Fibroblast of lung (primary cell): Measurements from ENCODE around the gene WBP11. TPM values are rescaled to one million over a fixed set of nuclear protein-coding genes. Genes with fewer than 3 reads are reported as not detected.

Source experiments
- DNase-seq, 2 donors: peaks; one replicate each; pipeline versions ENCODE4 v3.0.0 to v3.0.0-alpha.2; 2010; ENCODE audit warnings: low read depth in 2 of 2
- H2AFZ ChIP-seq: 2 replicates; pipeline ENCODE4 v1.5.1; 2012; ENCODE audit warnings: low read length, control low read depth, inconsistent platforms
- H3K27ac ChIP-seq: 2 replicates; pipeline ENCODE4 v1.5.1; 2011; ENCODE audit warnings: low read length, control low read depth; ENCODE audit not compliant: insufficient read depth
- H3K27me3 ChIP-seq: 2 replicates; pipeline ENCODE4 v1.5.1; 2011; ENCODE audit warnings: mild to moderate bottlenecking, low read length; ENCODE audit not compliant: control insufficient read depth, insufficient read depth
- H3K36me3 ChIP-seq: 2 replicates; pipeline ENCODE4 v1.5.1; 2011; ENCODE audit warnings: low read length; ENCODE audit not compliant: control insufficient read depth, insufficient read depth
- H3K4me1 ChIP-seq: 2 replicates; pipeline ENCODE4 v1.5.1; 2011; ENCODE audit warnings: low read length; ENCODE audit not compliant: control insufficient read depth, insufficient read depth; ENCODE audit errors: extremely low read depth
- H3K4me2 ChIP-seq: 2 replicates; pipeline ENCODE4 v1.5.1; 2011; ENCODE audit warnings: low read length, control low read depth; ENCODE audit not compliant: insufficient read depth; ENCODE audit errors: extremely low read depth
- H3K4me3 ChIP-seq, 4 experiments: fragments of 200-600 bp in 1 of 4; sonication (generic) in 1 of 4; replicated peaks in 1 of 4; 2 replicates each; pipeline ENCODE4 v1.5.1; 2011 to 2016; ENCODE audit warnings: low read length in 4 of 4, low read depth in 3 of 4, mild to moderate bottlenecking in 3 of 4, control low read depth in 2 of 4, inconsistent platforms in 1 of 4, mixed read lengths in 1 of 4; ENCODE audit not compliant: insufficient read depth in 1 of 4; ENCODE audit errors: control extremely low read depth in 1 of 4
- H3K79me2 ChIP-seq: 2 replicates; pipeline ENCODE4 v1.5.1; 2012; ENCODE audit warnings: mild to moderate bottlenecking, low read length, inconsistent platforms; ENCODE audit not compliant: control insufficient read depth, insufficient read depth
- H3K9ac ChIP-seq: 2 replicates; pipeline ENCODE4 v1.5.1; 2011; ENCODE audit warnings: mild to moderate bottlenecking, low read length, control low read depth; ENCODE audit not compliant: insufficient read depth
- H3K9me3 ChIP-seq: 2 replicates; pipeline ENCODE4 v1.5.1; 2012; ENCODE audit warnings: low read depth, low read length; ENCODE audit not compliant: control insufficient read depth, insufficient read depth
- H4K20me1 ChIP-seq: 2 replicates; pipeline ENCODE4 v1.5.1; 2011; ENCODE audit warnings: low read length; ENCODE audit not compliant: control insufficient read depth, insufficient read depth; ENCODE audit errors: extremely low read depth
- CTCF ChIP-seq, 2 donors: IDR thresholded peaks in 1 of 2; conservative IDR thresholded peaks in 1 of 2; 1 replicate in 1 of 2; 2 replicates in 1 of 2; pipeline ENCODE4 v1.5.1; 2011 to 2012; ENCODE audit warnings: low read length in 2 of 2, control low read depth in 1 of 2, inconsistent platforms in 1 of 2, low read depth in 1 of 2, mild to moderate bottlenecking in 1 of 2
- EZH2 ChIP-seq: IDR thresholded peaks from 2 replicates; pipeline ENCODE4 v1.5.1; 2012; ENCODE audit warnings: low read length, control low read depth, mild to moderate bottlenecking; ENCODE audit errors: missing control alignments
- polyA plus RNA-seq, 2 donors: library from polyadenylated mRNA; depleted of rRNA in 1 of 2; stranded (reverse) in 1 of 2; unstranded in 1 of 2; fragments of >200 nt; gene quantifications; 2 replicates each; pipeline ENCODE4 v1.2.1, GENCODE V29; 2011 to 2012; ENCODE audit warnings: missing spikeins in 1 of 2
- total RNA-seq: library from RNA; depleted of rRNA; stranded (reverse); fragments of >200 nt; gene quantifications from 2 replicates; pipeline ENCODE4 v1.2.1, GENCODE V29; 2014

Gene WBP11
- total and polyA plus RNA-seq, 2 donors (not counting 1 experiment from before 2014, with no cell fraction given): 10.6 to 17.5 TPM

- TF ChIP-seq EZH2 (no peak), CTCF (conservative IDR thresholded peaks at IDR 0.05 in 1 of 2, IDR thresholded peaks at IDR 0.05 in 1 of 2; ENCODE audit: low read depth in 1 of 2, low read length in 2 of 2) (no peak)
- Histone ChIP-seq H3K9ac (no peak overlapping the region), H3K4me3 (no peak overlapping the region)
These were observed 39.0 kb upstream of the WBP11 start for GRCh38 chr12:14842315-14842714.

GRCh38 chr12:14841761-14842160 is 38.5 kb upstream of the WBP11 start:
- no peak overlapping the region for H3K27ac ChIP-seq
- no peak overlapping the region for H3K4me2 ChIP-seq
- no peak overlapping the region for H2AFZ ChIP-seq
- H3K36me3 ChIP-seq: no peaks in the 10 kb centered on the region
- H3K4me1 ChIP-seq: peaks cover 4% of the 10 kb centered on the region
- no peak for TF ChIP-seq EZH2
- TF ChIP-seq CTCF (conservative IDR thresholded peaks at IDR 0.05 in 1 of 2, IDR thresholded peaks at IDR 0.05 in 1 of 2; ENCODE audit: low read depth in 1 of 2, low read length in 2 of 2): no peak
- H3K27me3 ChIP-seq: no peaks in the 10 kb centered on the region
- DNase-seq: peak; percentile 28 to 78
- H3K79me2 ChIP-seq: no peaks in the 10 kb centered on the region
- no peak overlapping the region for H3K9ac ChIP-seq
- H4K20me1 ChIP-seq: no peaks in the 10 kb centered on the region
- H3K9me3 ChIP-seq: no peaks in the 10 kb centered on the region
- H3K4me3 ChIP-seq: no peak overlapping the region

More at GRCh38 chr12:14842315-14842714, 39.0 kb upstream of the WBP11 start:
- Histone ChIP-seq H3K36me3 (no peaks in the 10 kb centered on the region), H3K27ac (no peak overlapping the region), H3K9me3 (no peaks in the 10 kb centered on the region), H3K27me3 (no peaks in the 10 kb centered on the region), H3K79me2 (no peaks in the 10 kb centered on the region), H4K20me1 (no peaks in the 10 kb centered on the region), H2AFZ (no peak overlapping the region), H3K4me1 (peaks cover 2% of the 10 kb centered on the region), H3K4me2 (no peak overlapping the region)
- no peak for DNase-seq

- Histone ChIP-seq H3K9me3 (no peaks in the 10 kb centered on the region), H3K79me2 (no peaks in the 10 kb centered on the region), H3K4me2 (no peak overlapping the region), H4K20me1 (no peaks in the 10 kb centered on the region), H3K27me3 (no peaks in the 10 kb centered on the region), H3K36me3 (no peaks in the 10 kb centered on the region), H3K9ac (no peak overlapping the region), H3K4me3 (no peak overlapping the region), H3K27ac (no peak overlapping the region), H2AFZ (no peak overlapping the region), H3K4me1 (peaks cover 8% of the 10 kb centered on the region)
- no peak for DNase-seq
- no peak for TF ChIP-seq CTCF (conservative IDR thresholded peaks at IDR 0.05 in 1 of 2, IDR thresholded peaks at IDR 0.05 in 1 of 2; ENCODE audit: low read depth in 1 of 2, low read length in 2 of 2)
These were observed 37.3 kb upstream of the WBP11 start for GRCh38 chr12:14840616-14841015.
